M059J (cell line): Measurements from ENCODE around the gene TTYH3. TPM values are rescaled to one million over a fixed set of nuclear protein-coding genes. Genes with fewer than 3 reads are reported as not detected.

Experiments
- DNase-seq: peaks from one replicate; pipeline ENCODE4 v3.0.0-alpha.2; 2012; ENCODE audit warnings: low read depth
- total RNA-seq: library from RNA; depleted of rRNA; stranded (reverse); fragments of >200 nt; shearing (Covaris generic); gene quantifications from 2 replicates; pipeline ENCODE4 v1.2.3, GENCODE V29; 2014

TTYH3 gene
- total RNA-seq, 1 experiment from 2014 or later: 38.9 TPM

GRCh38 chr7:2647594-2648172 lies 15.9 kb downstream of the TTYH3 start:
- DNase-seq: no peak

- DNase-seq: no peak
These were observed 17.5 kb downstream of the TTYH3 start for GRCh38 chr7:2649139-2649838.

GRCh38 chr7:2649991-2650390 lies 18.2 kb downstream of the TTYH3 start:
- no peak for DNase-seq

GRCh38 chr7:2650451-2650850 lies 18.7 kb downstream of the TTYH3 start:
- DNase-seq: no peak

- DNase-seq: no peak
These were observed 19.6 kb downstream of the TTYH3 start for GRCh38 chr7:2651336-2651735.

- no peak for DNase-seq
These were observed 20.3 kb downstream of the TTYH3 start for GRCh38 chr7:2651847-2652735.

- no peak for DNase-seq
These were observed 20.9 kb downstream of the TTYH3 start for GRCh38 chr7:2652736-2653060.

- DNase-seq: no peak
These were observed 22.3 kb downstream of the TTYH3 start for GRCh38 chr7:2654059-2654458.

GRCh38 chr7:2655870-2656614 lies 24.3 kb downstream of the TTYH3 start:
- DNase-seq: no peak

- no peak for DNase-seq
These were observed 25.4 kb downstream of the TTYH3 start for GRCh38 chr7:2657208-2657607.

GRCh38 chr7:2657920-2658671 lies 26.3 kb downstream of the TTYH3 start:
- DNase-seq: no peak

GRCh38 chr7:2658941-2659340 lies 27.2 kb downstream of the TTYH3 start:
- DNase-seq: no peak

- no peak for DNase-seq
These were observed 28.0 kb downstream of the TTYH3 start for GRCh38 chr7:2659556-2660358.

GRCh38 chr7:2660359-2661095 lies 28.7 kb downstream of the TTYH3 start:
- DNase-seq: no peak

GRCh38 chr7:2661096-2661449 lies 29.3 kb downstream of the TTYH3 start:
- no peak for DNase-seq

- DNase-seq: no peak
These were observed 30.0 kb downstream of the TTYH3 start for GRCh38 chr7:2661602-2662272.

- no peak for DNase-seq
These were observed 30.7 kb downstream of the TTYH3 start for GRCh38 chr7:2662273-2663120.

GRCh38 chr7:2663121-2663886 lies 31.5 kb downstream of the TTYH3 start:
- peak; percentile 28 for DNase-seq
